Endothelial cell of umbilical vein (primary cell): ENCODE results near the gene TRAPPC11. TPM values are rescaled to one million over a fixed set of nuclear protein-coding genes. Genes with fewer than 3 reads are reported as not detected.
A peak's percentile ranks its signal among the peaks of the same experiment; 100 is the strongest.

Experiments
- BruUV-seq: library from RNA; stranded (reverse); fragments of 400-500 nt; replicated peaks from 2 replicates; lab custom pipeline; 2021; lab: Mats Ljungman, UMichigan
- CTCF ChIA-PET: fragments of 300-600, 350-600 bp; sonication (Branson Sonifier 250); formaldehyde crosslinking; loops from one replicate; lab custom pipeline; 2021; ENCODE audit warnings: antibody characterized with exemption, inconsistent platforms; lab: Charles Lee
- POLR2A ChIA-PET: fragments of 300-600, 350-600 bp; sonication (Branson Sonifier 250); formaldehyde crosslinking; loops from one replicate; lab custom pipeline; 2021; ENCODE audit warnings: antibody characterized with exemption, inconsistent platforms; lab: Charles Lee
- DNase-seq: peaks from one replicate; pipeline ENCODE4 v3.0.0-alpha.2; 2011; ENCODE audit warnings: low read depth, low spot score
- FAIRE-seq: peaks from 2 replicates; lab custom pipeline; 2011; peaks lifted over from hg19 to GRCh38; lab: Jason Lieb, UNC
- H2AFZ ChIP-seq: 2 replicates; pipeline ENCODE4 v1.6.0; 2012; ENCODE audit warnings: low read depth, low read length, control low read depth, inconsistent platforms
- H3K27ac ChIP-seq: 2 replicates; pipeline ENCODE4 v1.5.1; 2011; ENCODE audit warnings: low read depth, mild to moderate bottlenecking, control low read depth, low read length, moderate library complexity; ENCODE audit not compliant: insufficient read depth
- H3K27me3 ChIP-seq, 2 experiments: 2 replicates each; pipeline versions ENCODE4 v1.6.0 to v1.6.1; 2011; ENCODE audit warnings: low read length in 2 of 2, mixed read lengths in 1 of 2; ENCODE audit not compliant: control insufficient read depth in 2 of 2, insufficient read depth in 2 of 2
- H3K36me3 ChIP-seq, 2 experiments: 2 replicates in 1 of 2; 3 replicates in 1 of 2; pipeline ENCODE4 v1.5.1; 2011; ENCODE audit warnings: low read length in 2 of 2, mild to moderate bottlenecking in 1 of 2, moderate library complexity in 1 of 2; ENCODE audit not compliant: control insufficient read depth in 2 of 2, insufficient read depth in 2 of 2; ENCODE audit errors: extremely low read depth in 1 of 2
- H3K4me1 ChIP-seq: 3 replicates; pipeline ENCODE4 v1.5.1; 2011; ENCODE audit warnings: mild to moderate bottlenecking, low read length; ENCODE audit not compliant: control insufficient read depth, insufficient read depth; ENCODE audit errors: extremely low read depth
- H3K4me2 ChIP-seq: 2 replicates; pipeline ENCODE4 v1.6.1; 2011; ENCODE audit warnings: low read length, control low read depth, mixed read lengths; ENCODE audit not compliant: insufficient read depth
- H3K4me3 ChIP-seq, 3 experiments: fragments of 200-600 bp in 1 of 3; sonication (generic), shearing (Covaris generic) in 1 of 3; replicated peaks in 1 of 3; 2 replicates each; pipeline ENCODE4 v1.5.1; 2011 to 2016; ENCODE audit warnings: control low read depth in 3 of 3, low read length in 3 of 3, mild to moderate bottlenecking in 2 of 3, inconsistent platforms in 1 of 3, low read depth in 1 of 3, moderate library complexity in 1 of 3; ENCODE audit not compliant: insufficient read depth in 1 of 3
- H3K79me2 ChIP-seq: 2 replicates; pipeline ENCODE4 v1.6.0; 2012; ENCODE audit warnings: low read length, inconsistent platforms; ENCODE audit not compliant: control insufficient read depth, insufficient read depth
- H3K9ac ChIP-seq: replicated peaks from 2 replicates; pipeline ENCODE3; 2011; ENCODE audit warnings: low read length, control low read depth; ENCODE audit not compliant: insufficient read depth; ENCODE audit errors: extremely low read depth
- H3K9me1 ChIP-seq: replicated peaks from 3 replicates; pipeline ENCODE4 v1.6.0; 2011; ENCODE audit warnings: mild to moderate bottlenecking, low read length; ENCODE audit not compliant: control insufficient read depth, insufficient read depth; ENCODE audit errors: extremely low read depth
- H3K9me3 ChIP-seq: replicated peaks from 2 replicates; pipeline ENCODE4 v1.5.1; 2012; ENCODE audit warnings: low read length, inconsistent platforms; ENCODE audit not compliant: control insufficient read depth, insufficient read depth
- H4K20me1 ChIP-seq: replicated peaks from 2 replicates; pipeline ENCODE3; 2011; ENCODE audit warnings: mild to moderate bottlenecking, low read length; ENCODE audit not compliant: control insufficient read depth, insufficient read depth; ENCODE audit errors: extremely low read depth
- EZH2 ChIP-seq: IDR thresholded peaks from 2 replicates; pipeline ENCODE4 v1.6.1; 2012; ENCODE audit warnings: borderline replicate concordance, low read depth, mild to moderate bottlenecking, moderate library complexity, low read length, inconsistent platforms; ENCODE audit not compliant: severe bottlenecking
- FOS ChIP-seq: IDR thresholded peaks from 2 replicates; pipeline ENCODE4 v1.6.1; 2011; ENCODE audit warnings: mild to moderate bottlenecking, low read length, moderate library complexity, borderline replicate concordance; ENCODE audit not compliant: insufficient read depth
- GATA2 ChIP-seq: IDR thresholded peaks from 2 replicates; pipeline ENCODE4 v1.7.0; 2011; ENCODE audit warnings: low read depth, mild to moderate bottlenecking, moderate library complexity, mixed read lengths, low read length; ENCODE audit not compliant: insufficient read length, insufficient read depth
- JUN ChIP-seq: IDR thresholded peaks from 2 replicates; pipeline ENCODE4 v1.6.1; 2011; ENCODE audit warnings: borderline replicate concordance, low read depth; ENCODE audit not compliant: insufficient read length, insufficient read depth
- MYC ChIP-seq: IDR thresholded peaks from one replicate; pipeline ENCODE4 v1.6.1; 2011; ENCODE audit warnings: mild to moderate bottlenecking, low read depth, low read length
- POLR2AphosphoS5 ChIP-seq: IDR thresholded peaks from 2 replicates; pipeline ENCODE4 v1.6.1; 2012; ENCODE audit warnings: low read depth, mild to moderate bottlenecking, control low read depth, low read length, moderate library complexity; ENCODE audit not compliant: insufficient read depth
- dilution Hi-C: fragments of 300-500 bp; cut with MboI; formaldehyde crosslinking; loops from one replicate; pipeline ENCODE4 v1.15.0; 2019; ENCODE audit warnings: low sequenced_read_pairs; ENCODE audit not compliant: extremely low pct_ligation_motif_present
- intact Hi-C: fragments of 100-400 bp; cut with micrococcal nuclease; formaldehyde crosslinking; loops from one replicate; pipeline ENCODE4 v1.10.0; 2022
- polyA plus RNA-seq, 4 experiments: library from polyadenylated mRNA; depleted of rRNA in 3 of 4; stranded (reverse) in 3 of 4; unstranded in 1 of 4; fragments of >200 nt; gene quantifications; 2 replicates each; pipeline versions ENCODE4 v1.2.1 to v1.2.3, GENCODE V29; 2011 to 2012; ENCODE audit warnings: missing spikeins in 1 of 4
- total RNA-seq: library from RNA; stranded (reverse); gene quantifications from 2 replicates; pipeline ENCODE4 v1.2.3, GENCODE V29; 2021
- TF ChIP-seq, protein P1 (sequence below): IDR thresholded peaks from 2 replicates; pipeline ENCODE4 v1.6.1; 2011; ENCODE audit not compliant: insufficient read depth, insufficient read length

Gene TRAPPC11
- total and polyA plus RNA-seq, 2 donors (not counting 3 experiments of a cell fraction or from before 2014, with no cell fraction given), result 21.2 to 32.1 TPM

DNA sequence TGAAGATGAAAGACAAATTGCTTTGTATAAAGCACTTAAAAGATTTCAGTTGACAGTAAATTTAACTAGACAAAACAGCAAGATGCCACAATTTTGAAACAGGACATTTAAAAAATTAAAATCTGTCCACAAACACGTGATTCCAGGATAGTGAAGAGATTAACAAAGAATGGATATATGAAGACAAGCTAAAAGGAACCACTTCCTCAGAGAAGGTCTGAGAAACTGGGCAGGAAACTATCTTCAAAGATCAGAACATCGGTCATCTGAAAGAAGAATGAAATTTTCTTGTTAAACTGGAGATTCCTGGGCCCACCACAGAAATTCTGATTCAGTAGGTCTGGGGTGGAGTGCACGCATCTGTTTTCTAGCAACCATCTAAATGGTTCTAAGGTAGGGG lies 1.5 kb upstream of the TRAPPC11 start:
- FAIRE-seq, result no peak
- Histone ChIP-seq H3K9me3 (no peaks in the 10 kb centered on the region), H3K36me3 (no peaks in the 10 kb centered on the region), H4K20me1 (no peaks in the 10 kb centered on the region), H3K27me3 (no peaks in the 10 kb centered on the region), H3K4me2 (peak overlapping the region; percentile 94), H3K4me3 (no peak overlapping the region), H2AFZ (no peak overlapping the region), H3K27ac (no peak overlapping the region), H3K9ac (no peak overlapping the region), H3K79me2 (peaks cover 32% of the 10 kb centered on the region), H3K4me1 (peaks cover 13% of the 10 kb centered on the region), H3K9me1 (no peaks in the 10 kb centered on the region)
- dilution Hi-C loops (no loop called here), intact Hi-C loops (no loop called here)
- BruUV-seq, result no TSS peak
- CTCF ChIA-PET, result interaction anchor here (0.6 to 1.0 kb wide), 2 partner anchors 32 to 188 kb away, joined by 3 read pairs; no protein-coding TSS in a partner anchor
- DNase-seq, result no peak
- POLR2A ChIA-PET, result no interaction called here
- TF ChIP-seq POLR2AphosphoS5 (no peak), FOS (no peak), EZH2 (no peak), MYC (no peak), GATA2 (no peak), JUN (no peak)
- TF ChIP-seq, protein P1, sequence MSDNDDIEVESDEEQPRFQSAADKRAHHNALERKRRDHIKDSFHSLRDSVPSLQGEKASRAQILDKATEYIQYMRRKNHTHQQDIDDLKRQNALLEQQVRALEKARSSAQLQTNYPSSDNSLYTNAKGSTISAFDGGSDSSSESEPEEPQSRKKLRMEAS, result no peak
